GM12878 (cell line): ENCODE data around the gene MUTYH. TPM values are rescaled to one million over a fixed set of nuclear protein-coding genes. Genes with fewer than 3 reads are reported as not detected.

Experiments
- ATAC-seq: fragments of 200-7000 bp; cut with Tn5 transposase; 3 replicates; pipeline ENCODE4 v1.9.1; 2020; ENCODE audit warnings: mild to moderate bottlenecking, moderate library complexity
- BruUV-seq: library from RNA; stranded (reverse); fragments of 400-500 nt; replicated peaks from 2 replicates; lab custom pipeline; 2021; lab: Mats Ljungman, UMichigan
- CTCF ChIA-PET: fragments of 300-600 bp; sonication (Branson Sonifier 250); formaldehyde crosslinking; extraction: SDS; loops from one replicate; lab custom pipeline; 2021; ENCODE audit warnings: inconsistent platforms; lab: Yijun Ruan, JAX
- POLR2A ChIA-PET: fragments of 350-600 bp; formaldehyde crosslinking; extraction: SDS; loops from one replicate; lab custom pipeline; 2021; ENCODE audit warnings: inconsistent platforms; lab: Charles Lee
- RAD21 ChIA-PET: fragments of 300-600 bp; sonication (Branson Sonifier 250); formaldehyde crosslinking; loops from one replicate; lab custom pipeline; 2023; ENCODE audit warnings: antibody characterized with exemption; ENCODE audit not compliant: unreplicated experiment; lab: Charles Lee
- SMC1A ChIA-PET: fragments of 300-600 bp; sonication (Branson Sonifier 250); formaldehyde crosslinking; loops from one replicate; lab custom pipeline; 2023; ENCODE audit not compliant: unreplicated experiment, uncharacterized antibody; lab: Charles Lee
- DNase-seq: peaks from one replicate; pipeline ENCODE4 v3.0.0-alpha.2; 2011; ENCODE audit warnings: low read depth, low spot score
- FAIRE-seq: peaks from 3 replicates; lab custom pipeline; 2011; peaks lifted over from hg19 to GRCh38; lab: Jason Lieb, UNC
- H2AFZ ChIP-seq: 2 replicates; pipeline ENCODE4 v1.6.0; 2011; ENCODE audit warnings: low read depth, low read length, control low read depth; ENCODE audit not compliant: control insufficient read depth
- H3K27ac ChIP-seq: 2 replicates; pipeline ENCODE4 v1.5.1; 2011; ENCODE audit warnings: control low read depth; ENCODE audit not compliant: control insufficient read depth, insufficient read depth
- H3K27me3 ChIP-seq, 2 experiments: replicated peaks in 1 of 2; 2 replicates each; pipeline versions ENCODE4 v1.6.0 to v1.6.1; 2011; ENCODE audit warnings: low read length in 1 of 2; ENCODE audit not compliant: control insufficient read depth in 2 of 2, insufficient read depth in 2 of 2
- H3K36me3 ChIP-seq, 2 experiments: 2 replicates each; pipeline ENCODE4 v1.5.1; 2011; ENCODE audit warnings: low read length in 1 of 2; ENCODE audit not compliant: control insufficient read depth in 2 of 2, insufficient read depth in 2 of 2
- H3K4me1 ChIP-seq: 2 replicates; pipeline ENCODE4 v1.6.1; 2011; ENCODE audit warnings: mild to moderate bottlenecking, low read length, moderate library complexity, mixed read lengths; ENCODE audit not compliant: control insufficient read depth, insufficient read depth
- H3K4me2 ChIP-seq: 2 replicates; pipeline ENCODE4 v1.6.0; 2011; ENCODE audit warnings: control low read depth; ENCODE audit not compliant: control insufficient read depth, insufficient read depth
- H3K4me3 ChIP-seq: fragments of 200-600 bp; sonication (generic); 2 replicates; pipeline ENCODE4 v1.5.1; 2016
- H3K79me2 ChIP-seq: 2 replicates; pipeline ENCODE4 v1.6.0; 2011; ENCODE audit warnings: low read length; ENCODE audit not compliant: control insufficient read depth, insufficient read depth
- H3K9ac ChIP-seq: 2 replicates; pipeline ENCODE4 v1.8.0; 2011; ENCODE audit warnings: low read length, control low read depth, mixed read lengths; ENCODE audit not compliant: control insufficient read depth, insufficient read depth
- H3K9me3 ChIP-seq: replicated peaks from 3 replicates; pipeline ENCODE4 v1.5.1; 2011; ENCODE audit warnings: mild to moderate bottlenecking, low read length; ENCODE audit not compliant: control insufficient read depth, insufficient read depth
- H4K20me1 ChIP-seq: 2 replicates; pipeline ENCODE4 v1.6.0; 2011; ENCODE audit not compliant: control insufficient read depth, insufficient read depth
- CREM ChIP-seq: IDR thresholded peaks from 2 replicates; pipeline ENCODE4 v1.6.1; 2014; ENCODE audit warnings: antibody characterized with exemption, low read depth
- EZH2 ChIP-seq: IDR thresholded peaks from 2 replicates; pipeline ENCODE4 v1.6.1; 2012; ENCODE audit warnings: low read depth, mild to moderate bottlenecking, control low read depth, inconsistent platforms, low read length, borderline replicate concordance; ENCODE audit not compliant: control insufficient read depth
- FOXK2 ChIP-seq: fragments of 450-650 bp; IDR thresholded peaks from 2 replicates; pipeline ENCODE4 v1.6.1; 2017; ENCODE audit warnings: mild to moderate bottlenecking, moderate library complexity
- IRF5 ChIP-seq: fragments of 450-650 bp; IDR thresholded peaks from 2 replicates; pipeline ENCODE4 v1.6.1; 2017; ENCODE audit warnings: borderline replicate concordance
- NFYA ChIP-seq: IDR thresholded peaks from 2 replicates; pipeline ENCODE4 v1.6.1; 2011; ENCODE audit warnings: low read depth, mild to moderate bottlenecking, low read length, improper control_type of control experiment, borderline replicate concordance
- POLR2AphosphoS2 ChIP-seq: IDR thresholded peaks from 2 replicates; pipeline ENCODE4 v1.6.1; 2011; ENCODE audit warnings: low read depth, mild to moderate bottlenecking, low read length, improper control_type of control experiment, moderate library complexity
- SMAD5 ChIP-seq: IDR thresholded peaks from 2 replicates; pipeline ENCODE4 v1.6.1; 2016; ENCODE audit warnings: antibody characterized with exemption, low read depth
- in situ Hi-C: fragments of 300-500 bp; cut with MboI; formaldehyde crosslinking; loops from 9 replicates; pipeline ENCODE4 v1.14.3; 2018; ENCODE audit warnings: mixed read lengths
- intact Hi-C: fragments of 100-400 bp; cut with micrococcal nuclease; formaldehyde crosslinking; loops from one replicate; pipeline ENCODE4 v1.14.2; 2022; ENCODE audit not compliant: unreplicated experiment
- polyA plus RNA-seq, 11 experiments: library from polyadenylated mRNA; depleted of rRNA in 4 of 11; unstranded in 6 of 11; stranded (reverse) in 5 of 11; fragments of >200 nt; fragmentation: Nextera tagmentation in 4 of 11; fragmentation: Illumina TruSeq in 1 of 11; extraction: Ambion mirVana in 4 of 11; extraction: Trizol in 1 of 11; gene quantifications; 1 replicate in 1 of 11; 2 replicates in 10 of 11; pipeline versions ENCODE4 v1.2.1 to v1.2.3, GENCODE V29; 2011 to 2016; ENCODE audit warnings: inconsistent platforms in 2 of 11, missing spikeins in 2 of 11, low read depth in 1 of 11
- total RNA-seq, 4 experiments: library from RNA; depleted of rRNA in 3 of 4; stranded (reverse); fragments of >200 nt in 3 of 4; fragmentation: Illumina TruSeq in 1 of 4; extraction: Trizol in 1 of 4; gene quantifications; 2 replicates each; pipeline versions ENCODE4 v1.2.1 to v1.2.3, GENCODE V29; 2013 to 2021
- TF ChIP-seq, protein P1 (sequence below): fragments of 150-350 bp; IDR thresholded peaks from 2 replicates; pipeline ENCODE4 v1.6.1; 2014; ENCODE audit warnings: mild to moderate bottlenecking, low read depth, low read length

Gene MUTYH
- total and polyA plus RNA-seq, 10 of the 15 experiments (the other 5 are each of a cell fraction or from before 2014, with no cell fraction given), result 2.5 to 42.0 (median 30.0) TPM

GRCh38 chr1:45379524-45379923 is 39.3 kb upstream of the MUTYH start (continued):
- no peak for TF ChIP-seq SMAD5
- TF ChIP-seq, protein P1, sequence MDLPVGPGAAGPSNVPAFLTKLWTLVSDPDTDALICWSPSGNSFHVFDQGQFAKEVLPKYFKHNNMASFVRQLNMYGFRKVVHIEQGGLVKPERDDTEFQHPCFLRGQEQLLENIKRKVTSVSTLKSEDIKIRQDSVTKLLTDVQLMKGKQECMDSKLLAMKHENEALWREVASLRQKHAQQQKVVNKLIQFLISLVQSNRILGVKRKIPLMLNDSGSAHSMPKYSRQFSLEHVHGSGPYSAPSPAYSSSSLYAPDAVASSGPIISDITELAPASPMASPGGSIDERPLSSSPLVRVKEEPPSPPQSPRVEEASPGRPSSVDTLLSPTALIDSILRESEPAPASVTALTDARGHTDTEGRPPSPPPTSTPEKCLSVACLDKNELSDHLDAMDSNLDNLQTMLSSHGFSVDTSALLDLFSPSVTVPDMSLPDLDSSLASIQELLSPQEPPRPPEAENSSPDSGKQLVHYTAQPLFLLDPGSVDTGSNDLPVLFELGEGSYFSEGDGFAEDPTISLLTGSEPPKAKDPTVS, result no peak
- TF ChIP-seq NFYA, result no peak
- no peak for TF ChIP-seq EZH2
- TF ChIP-seq FOXK2, result no peak
- TF ChIP-seq IRF5, result no peak
- TF ChIP-seq, all 136 proteins: peak for 0

DNA sequence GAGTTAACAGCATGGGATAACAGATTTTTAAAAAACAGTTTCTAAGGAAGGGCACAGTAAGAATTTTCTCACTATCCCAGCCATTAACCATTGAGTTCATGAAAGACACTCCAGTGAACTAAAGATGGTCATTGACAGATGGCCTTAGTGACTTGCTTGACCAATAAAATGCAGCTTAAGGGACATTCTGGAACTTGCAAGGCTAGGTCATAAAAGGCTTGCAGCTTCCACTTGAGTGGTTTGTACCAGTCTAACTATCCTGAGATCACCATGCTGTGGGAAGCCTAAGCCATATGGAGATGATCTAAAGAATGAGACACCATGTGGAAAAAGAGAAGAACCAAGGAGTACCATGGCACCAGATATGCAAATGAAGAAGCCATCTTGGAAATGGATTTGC is 37.9 kb upstream of the MUTYH start:
- ChIA-PET POLR2A (interaction anchor here (1.1 kb wide), 1 partner anchor 9 kb away, joined by 3 read pairs; no protein-coding TSS in a partner anchor), SMC1A (interaction anchor here (1.4 to 1.6 kb wide), 4 partner anchors 13 to 115 kb away, joined by 3 to 6 read pairs (median 4); partner anchors contain the start of gene TESK2), RAD21 (interaction anchor here (0.9 kb wide), 1 partner anchor 15 kb away, joined by 3 read pairs; no protein-coding TSS in a partner anchor), CTCF (interaction anchor here (0.7 to 2.3 kb wide), 4 partner anchors 9 to 191 kb away, joined by 3 to 7 read pairs (median 4); no protein-coding TSS in a partner anchor)
- no peak overlapping the region for H3K27ac ChIP-seq
- no peak overlapping the region for H2AFZ ChIP-seq
- FAIRE-seq (no peak), DNase-seq (no peak), ATAC-seq (no peak)
- H3K9ac ChIP-seq, result no peak overlapping the region
- no peak overlapping the region for H3K4me3 ChIP-seq
- no peaks in the 10 kb centered on the region for H3K36me3 ChIP-seq
- intact Hi-C loops, result no loop called here
- no peaks in the 10 kb centered on the region for H4K20me1 ChIP-seq
- H3K4me2 ChIP-seq, result no peak overlapping the region
- no peaks in the 10 kb centered on the region for H3K79me2 ChIP-seq
- H3K27me3 ChIP-seq, result no peaks in the 10 kb centered on the region
- no TSS peak for BruUV-seq
- TF ChIP-seq NFYA, result no peak
- no peak for TF ChIP-seq CREM
- TF ChIP-seq POLR2AphosphoS2, result no peak
- in situ Hi-C loops, result no loop called here
- H3K4me1 ChIP-seq, result peaks cover 34% of the 10 kb centered on the region
- no peaks in the 10 kb centered on the region; the same call in 2 of the 3 replicates for H3K9me3 ChIP-seq
